NT2/D1 (cell line): ENCODE measurements around the gene SPATA46.

Source experiments
- YY1 ChIP-seq: IDR thresholded peaks from 2 replicates; pipeline ENCODE4 v1.6.1; 2011; ENCODE audit not compliant: insufficient read length, insufficient read depth
- ZNF274 ChIP-seq: IDR thresholded peaks from 2 replicates; pipeline ENCODE4 v1.6.1; 2011; ENCODE audit warnings: mild to moderate bottlenecking, low read depth, low read length

- no peak for TF ChIP-seq YY1
- TF ChIP-seq ZNF274: no peak
These were observed 10.0 kb downstream of the SPATA46 start for GRCh38 chr1:162366671-162367070.
